ENCODE results near the gene KCNH4. TPM values are rescaled to one million over a fixed set of nuclear protein-coding genes. Genes with fewer than 3 reads are reported as not detected.
"Not testable (repeated sequence)": the region's sequence is repeated elsewhere in the genome, so short reads cannot be mapped to it uniquely, and the experiment has no call there.

Gene KCNH4
- polyA plus RNA-seq, 1 donor, result 0.10 TPM

GRCh38 chr17:42193969-42194899, 13.3 kb upstream of the KCNH4 start, which contains the start of gene GHDC:
TSS of gene GHDC (minus strand) at chr17:42194494. CDS start at chr17:42193581, 913 bp downstream.
- DNase-seq, result peak; percentile 84

- DNase-seq, result no peak
These were observed 12.4 kb upstream of the KCNH4 start for GRCh38 chr17:42193216-42193968.

GRCh38 chr17:42192189-42193126, 11.5 kb upstream of the KCNH4 start:
- DNase-seq, result no peak

GRCh38 chr17:42191275-42191608, 10.3 kb upstream of the KCNH4 start:
- no peak for DNase-seq

- DNase-seq, result no peak
These were observed 9.7 kb upstream of the KCNH4 start for GRCh38 chr17:42190491-42191274.

GRCh38 chr17:42189651-42189965, 8.7 kb upstream of the KCNH4 start:
- no peak for DNase-seq

GRCh38 chr17:42188749-42189650, 8.1 kb upstream of the KCNH4 start:
- no peak for DNase-seq

- no peak for DNase-seq
These were observed 6.9 kb upstream of the KCNH4 start for GRCh38 chr17:42187833-42188232.

GRCh38 chr17:42186191-42186590, 5.2 kb upstream of the KCNH4 start:
- not testable (repeated sequence) for DNase-seq

GRCh38 chr17:42185621-42185930, 4.6 kb upstream of the KCNH4 start:
- DNase-seq, result no peak

GRCh38 chr17:42184713-42185620, 4.0 kb upstream of the KCNH4 start, which contains the start of gene HCRT:
TSS of gene HCRT (minus strand) at chr17:42185452. CDS start at chr17:42185365, 87 bp downstream.
- DNase-seq, result no peak

- DNase-seq, result peak; percentile 73
These were observed 3.1 kb upstream of the KCNH4 start for GRCh38 chr17:42183741-42184711.

GRCh38 chr17:42182927-42183734, 2.2 kb upstream of the KCNH4 start:
- no peak for DNase-seq

GRCh38 chr17:42181851-42182207, 887 bp upstream of the KCNH4 start:
- no peak for DNase-seq

GRCh38 chr17:42180411-42180921, 476 bp downstream of the KCNH4 start:
- DNase-seq, result no peak

- DNase-seq, result no peak
These were observed 981 bp downstream of the KCNH4 start for GRCh38 chr17:42179911-42180410.

GRCh38 chr17:42179335-42179734, 1.6 kb downstream of the KCNH4 start:
- no peak for DNase-seq
